Measurements from ENCODE around the gene GPR183.

Gene GPR183

DNA sequence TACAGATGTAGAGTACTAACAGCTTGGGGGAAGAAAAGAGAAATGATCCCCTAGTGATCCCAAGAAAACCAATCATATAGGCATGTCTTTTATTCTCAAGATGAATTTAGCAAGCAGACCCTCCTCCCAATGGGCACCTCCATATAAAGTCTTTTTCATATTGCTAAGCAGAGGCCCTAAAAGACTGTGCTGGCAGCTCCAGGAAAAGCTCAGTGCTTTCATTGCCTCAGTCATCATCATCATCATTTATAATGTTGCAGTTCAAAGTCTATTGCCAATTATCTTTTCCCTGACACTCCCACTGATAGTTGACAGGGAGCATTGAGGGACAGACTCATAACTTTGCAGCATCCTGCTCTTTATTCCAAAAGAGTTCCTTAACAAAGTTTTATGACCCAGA lies 13.0 kb downstream of the GPR183 start:
- no peak for DNase-seq (ENCODE audit: low read depth)
- H3K4me3 ChIP-seq (ENCODE audit: control insufficient read depth, low read depth, low read length) = no peak overlapping the region
- TF ChIP-seq, protein P1, sequence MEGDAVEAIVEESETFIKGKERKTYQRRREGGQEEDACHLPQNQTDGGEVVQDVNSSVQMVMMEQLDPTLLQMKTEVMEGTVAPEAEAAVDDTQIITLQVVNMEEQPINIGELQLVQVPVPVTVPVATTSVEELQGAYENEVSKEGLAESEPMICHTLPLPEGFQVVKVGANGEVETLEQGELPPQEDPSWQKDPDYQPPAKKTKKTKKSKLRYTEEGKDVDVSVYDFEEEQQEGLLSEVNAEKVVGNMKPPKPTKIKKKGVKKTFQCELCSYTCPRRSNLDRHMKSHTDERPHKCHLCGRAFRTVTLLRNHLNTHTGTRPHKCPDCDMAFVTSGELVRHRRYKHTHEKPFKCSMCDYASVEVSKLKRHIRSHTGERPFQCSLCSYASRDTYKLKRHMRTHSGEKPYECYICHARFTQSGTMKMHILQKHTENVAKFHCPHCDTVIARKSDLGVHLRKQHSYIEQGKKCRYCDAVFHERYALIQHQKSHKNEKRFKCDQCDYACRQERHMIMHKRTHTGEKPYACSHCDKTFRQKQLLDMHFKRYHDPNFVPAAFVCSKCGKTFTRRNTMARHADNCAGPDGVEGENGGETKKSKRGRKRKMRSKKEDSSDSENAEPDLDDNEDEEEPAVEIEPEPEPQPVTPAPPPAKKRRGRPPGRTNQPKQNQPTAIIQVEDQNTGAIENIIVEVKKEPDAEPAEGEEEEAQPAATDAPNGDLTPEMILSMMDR (conservative IDR thresholded peaks at IDR 0.05; ENCODE audit: control insufficient read depth, insufficient read depth, low read depth, low read length) = no peak

DNA sequence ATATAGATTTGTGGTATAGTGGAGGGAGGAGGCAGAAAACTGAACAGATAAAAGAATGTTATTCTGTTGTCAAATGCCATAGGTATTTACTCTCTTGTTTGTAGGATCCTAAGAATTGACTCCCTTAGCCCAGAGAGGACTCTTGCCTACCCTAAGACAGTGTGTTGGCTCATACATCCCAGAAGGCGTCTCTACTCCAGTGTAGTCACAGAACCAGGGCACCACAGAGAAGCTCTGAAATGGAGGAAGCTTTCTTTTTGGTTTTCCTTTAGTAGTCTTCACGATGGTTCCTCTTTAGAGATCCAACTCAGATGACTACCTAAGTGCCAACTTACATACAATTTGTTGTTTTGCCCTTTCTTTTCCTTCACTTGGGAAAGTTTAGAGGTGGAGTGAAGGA lies 14.0 kb downstream of the GPR183 start:
- no peak for DNase-seq (ENCODE audit: low read depth)
- TF ChIP-seq, protein P1 (conservative IDR thresholded peaks at IDR 0.05; ENCODE audit: control insufficient read depth, insufficient read depth, low read depth, low read length) = no peak
- H3K4me3 ChIP-seq (ENCODE audit: control insufficient read depth, low read depth, low read length) = no peak overlapping the region

DNA sequence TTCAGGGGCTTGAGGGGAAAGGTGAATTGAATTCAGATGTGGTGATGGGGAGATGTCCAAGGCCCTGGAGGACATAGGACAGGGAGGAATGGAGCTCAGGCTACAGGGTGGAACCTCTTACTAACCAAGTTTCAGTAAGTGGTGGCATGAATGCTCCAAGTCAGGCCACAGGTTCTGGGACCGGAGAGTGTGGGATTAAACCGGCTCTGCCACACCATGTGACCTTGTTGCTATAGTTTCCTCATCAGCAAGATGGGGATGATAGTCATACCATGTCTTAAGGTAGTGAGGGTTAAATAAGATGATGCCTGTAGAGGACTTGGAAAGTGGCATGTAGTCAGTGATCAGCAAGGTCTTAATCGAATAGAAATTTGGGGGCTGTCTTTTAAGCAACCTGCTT lies 16.3 kb downstream of the GPR183 start:
- TF ChIP-seq, protein P1 (conservative IDR thresholded peaks at IDR 0.05; ENCODE audit: control insufficient read depth, insufficient read depth, low read depth, low read length) = no peak
- no peak overlapping the region for H3K4me3 ChIP-seq (ENCODE audit: control insufficient read depth, low read depth, low read length)
- DNase-seq (ENCODE audit: low read depth) = no peak

DNA sequence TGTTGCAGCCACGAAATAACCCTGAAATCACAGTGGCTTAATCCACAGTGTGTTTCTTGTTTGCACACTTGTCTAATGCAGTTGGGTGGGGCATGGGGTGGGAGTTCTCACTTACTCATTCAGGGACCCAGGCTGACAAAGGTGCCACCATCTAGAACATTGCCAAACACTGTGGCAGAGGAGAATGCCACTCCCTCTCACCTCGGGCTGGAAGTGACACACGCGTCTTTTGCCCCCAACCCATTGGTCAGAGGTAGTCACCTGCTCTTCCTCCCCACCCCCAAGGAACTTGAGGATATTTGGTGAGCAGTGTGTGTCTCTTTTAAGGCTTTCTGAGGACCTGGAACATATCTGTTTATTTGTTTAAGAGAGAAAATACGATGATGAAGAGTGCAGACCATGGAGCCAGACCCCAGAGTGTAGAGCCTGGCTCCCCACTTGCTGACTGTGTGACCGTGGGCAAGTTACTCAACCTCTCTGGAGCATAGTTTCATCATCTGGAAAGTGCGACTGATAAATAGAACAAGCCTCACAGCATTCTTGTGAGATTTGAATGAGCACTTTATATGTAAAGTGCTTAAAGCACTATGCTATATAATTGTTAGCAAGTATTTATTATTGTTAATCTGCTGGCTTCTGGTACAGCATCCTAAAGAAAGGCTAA lies 17.4 kb downstream of the GPR183 start:
- TF ChIP-seq, protein P1 (conservative IDR thresholded peaks at IDR 0.05; ENCODE audit: control insufficient read depth, insufficient read depth, low read depth, low read length) = no peak
- no peak for DNase-seq (ENCODE audit: low read depth)
- H3K4me3 ChIP-seq (ENCODE audit: control insufficient read depth, low read depth, low read length) = no peak overlapping the region

DNA sequence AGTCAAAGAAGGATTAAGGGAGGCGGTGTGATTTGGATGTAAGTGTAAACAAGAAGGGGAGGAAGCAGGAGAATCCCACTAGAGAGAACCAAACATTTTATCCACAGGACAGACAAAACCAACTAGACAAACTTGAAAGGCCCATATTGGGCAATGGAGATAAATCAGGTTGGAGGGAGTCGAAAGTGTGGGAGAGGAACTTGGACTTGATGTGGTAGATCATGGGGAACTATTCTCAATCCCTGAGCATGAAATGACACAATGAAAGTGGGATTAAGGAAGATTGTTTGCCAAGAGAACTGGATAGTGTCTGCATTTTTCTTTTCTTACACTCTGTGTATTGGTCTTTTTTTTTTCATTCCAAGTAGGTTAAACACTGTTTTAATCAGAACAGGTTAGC lies 17.9 kb downstream of the GPR183 start:
- TF ChIP-seq, protein P1 (conservative IDR thresholded peaks at IDR 0.05; ENCODE audit: control insufficient read depth, insufficient read depth, low read depth, low read length) = no peak
- no peak for DNase-seq (ENCODE audit: low read depth)
- no peak overlapping the region for H3K4me3 ChIP-seq (ENCODE audit: control insufficient read depth, low read depth, low read length)

DNA sequence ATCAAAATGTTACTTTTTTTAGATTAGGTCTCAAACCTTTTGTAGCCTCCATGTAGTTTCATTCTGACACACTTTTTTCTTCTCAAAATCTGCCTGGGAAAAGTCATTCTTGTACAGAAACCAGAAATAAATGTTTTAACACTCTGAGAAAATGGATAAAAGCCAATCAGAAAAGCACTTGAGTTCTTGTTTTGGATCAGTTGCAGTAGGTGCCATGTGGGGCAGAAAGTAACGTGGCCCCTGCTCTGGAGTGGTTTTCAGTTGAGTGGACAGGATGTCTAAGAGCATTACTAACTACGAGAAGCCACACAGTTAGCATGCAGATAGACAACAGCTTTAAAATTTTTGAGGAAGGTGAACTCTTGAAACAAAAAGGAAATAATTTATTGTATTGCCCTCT lies 19.1 kb downstream of the GPR183 start:
- DNase-seq (ENCODE audit: low read depth) = no peak
- TF ChIP-seq, protein P1 (conservative IDR thresholded peaks at IDR 0.05; ENCODE audit: control insufficient read depth, insufficient read depth, low read depth, low read length) = no peak
- H3K4me3 ChIP-seq (ENCODE audit: control insufficient read depth, low read depth, low read length) = no peak overlapping the region

DNA sequence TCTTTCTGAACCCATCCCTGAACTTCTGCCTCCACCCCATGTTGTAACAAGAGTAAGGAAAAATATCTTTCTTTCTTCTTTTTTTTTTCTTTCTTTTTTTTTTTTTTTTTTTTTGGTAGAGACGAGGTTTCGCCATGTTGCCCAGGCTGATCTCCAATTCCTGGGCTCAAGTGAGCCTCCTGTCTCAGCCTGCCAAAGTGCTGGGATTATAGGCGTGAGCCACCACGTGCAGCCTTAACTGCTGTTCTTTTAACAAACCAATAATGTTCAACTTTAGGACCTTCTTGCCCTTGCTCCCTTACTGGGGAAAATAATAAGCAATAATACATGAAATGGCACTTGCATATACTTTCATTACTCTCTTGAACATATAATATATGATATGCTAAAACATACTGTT lies 19.6 kb downstream of the GPR183 start:
- no peak for DNase-seq (ENCODE audit: low read depth)
- TF ChIP-seq, protein P1 (conservative IDR thresholded peaks at IDR 0.05; ENCODE audit: control insufficient read depth, insufficient read depth, low read depth, low read length) = no peak
- H3K4me3 ChIP-seq (ENCODE audit: control insufficient read depth, low read depth, low read length) = no peak overlapping the region

All from fibroblast of mammary gland (primary cell).